H9 (cell line): ENCODE results near the gene RABL6. TPM values are rescaled to one million over a fixed set of nuclear protein-coding genes. Genes with fewer than 3 reads are reported as not detected.

Experiments used
- DNase-seq: peaks from one replicate; pipeline ENCODE4 v3.0.0-alpha.2; 2017
- H2AFZ ChIP-seq: one replicate; pipeline ENCODE4 v1.6.1; 2013; ENCODE audit warnings: mild to moderate bottlenecking, low read length, control low read depth, moderate library complexity
- H2AK5ac ChIP-seq: 2 replicates; pipeline ENCODE4 v1.6.1; 2013; ENCODE audit warnings: low read length, control low read depth, mixed read lengths; ENCODE audit not compliant: insufficient read length
- H2BK120ac ChIP-seq: one replicate; pipeline ENCODE4 v1.6.1; 2013; ENCODE audit warnings: low read depth, mild to moderate bottlenecking, low read length, control low read depth, inconsistent platforms; ENCODE audit not compliant: poor library complexity, severe bottlenecking
- H2BK12ac ChIP-seq: 2 replicates; pipeline ENCODE4 v1.6.1; 2013; ENCODE audit warnings: low read length, control low read depth, mixed read lengths, low read depth; ENCODE audit not compliant: insufficient read length
- H2BK15ac ChIP-seq: 2 replicates; pipeline ENCODE4 v1.6.1; 2013; ENCODE audit warnings: low read depth, low read length, control low read depth
- H2BK20ac ChIP-seq: one replicate; pipeline ENCODE4 v1.6.1; 2013; ENCODE audit warnings: low read depth, mild to moderate bottlenecking, low read length, control low read depth, inconsistent platforms; ENCODE audit not compliant: poor library complexity, severe bottlenecking
- H2BK5ac ChIP-seq: 2 replicates; pipeline ENCODE4 v1.6.1; 2013; ENCODE audit warnings: low read length, control low read depth, mixed read lengths; ENCODE audit not compliant: insufficient read length
- H3K14ac ChIP-seq: 2 replicates; pipeline ENCODE4 v1.6.1; 2013; ENCODE audit warnings: low read length, control low read depth; ENCODE audit not compliant: insufficient read depth
- H3K18ac ChIP-seq: 2 replicates; pipeline ENCODE4 v1.6.1; 2013; ENCODE audit warnings: low read depth, mild to moderate bottlenecking, mixed read lengths, low read length, control low read depth; ENCODE audit not compliant: insufficient read length
- H3K23ac ChIP-seq: 2 replicates; pipeline ENCODE4 v1.6.1; 2013; ENCODE audit warnings: low read length, control low read depth, mixed read lengths, low read depth; ENCODE audit not compliant: insufficient read length
- H3K23me2 ChIP-seq: 2 replicates; pipeline ENCODE4 v1.6.1; 2013; ENCODE audit warnings: low read depth, mild to moderate bottlenecking, mixed read lengths, low read length, control low read depth; ENCODE audit not compliant: insufficient read length, poor library complexity, severe bottlenecking
- H3K27ac ChIP-seq: 2 replicates; pipeline ENCODE4 v1.5.1; 2013; ENCODE audit warnings: low read length, control low read depth, mixed read lengths, low read depth; ENCODE audit not compliant: insufficient read length
- H3K27me3 ChIP-seq: 2 replicates; pipeline ENCODE4 v1.6.1; 2013; ENCODE audit warnings: low read length, control low read depth, inconsistent platforms; ENCODE audit not compliant: insufficient read depth
- H3K4ac ChIP-seq: 2 replicates; pipeline ENCODE4 v1.6.1; 2013; ENCODE audit warnings: low read depth, mild to moderate bottlenecking, control low read depth, inconsistent platforms, low read length, moderate library complexity
- H3K4me1 ChIP-seq: 2 replicates; pipeline ENCODE4 v1.6.1; 2013; ENCODE audit warnings: low read length, control low read depth, inconsistent platforms; ENCODE audit not compliant: insufficient read depth
- H3K4me2 ChIP-seq: 2 replicates; pipeline ENCODE4 v1.6.1; 2013; ENCODE audit warnings: low read length, control low read depth, mixed read lengths; ENCODE audit not compliant: insufficient read length, insufficient read depth
- H3K56ac ChIP-seq: 2 replicates; pipeline ENCODE4 v1.6.1; 2013; ENCODE audit warnings: low read depth, mild to moderate bottlenecking, mixed read lengths, low read length, control low read depth; ENCODE audit not compliant: insufficient read length
- H3K79me1 ChIP-seq: 2 replicates; pipeline ENCODE4 v1.6.1; 2013; ENCODE audit warnings: low read depth, mild to moderate bottlenecking, moderate library complexity, low read length, control low read depth, inconsistent platforms; ENCODE audit not compliant: insufficient read depth, poor library complexity, severe bottlenecking
- H3K79me2 ChIP-seq: 2 replicates; pipeline ENCODE4 v1.6.1; 2013; ENCODE audit warnings: low read length, control low read depth, inconsistent platforms; ENCODE audit not compliant: insufficient read depth
- H3K9ac ChIP-seq: 2 replicates; pipeline ENCODE4 v1.6.1; 2013; ENCODE audit warnings: low read length, control low read depth, mixed read lengths; ENCODE audit not compliant: insufficient read length; ENCODE audit errors: extremely low read depth
- H3K9me3 ChIP-seq: one replicate; pipeline ENCODE4 v1.6.1; 2013; ENCODE audit warnings: low read depth, low read length, inconsistent platforms; ENCODE audit not compliant: control insufficient read depth
- H3T11ph ChIP-seq: one replicate; pipeline ENCODE4 v1.6.1; 2013; ENCODE audit warnings: mild to moderate bottlenecking, low read length, control low read depth, inconsistent platforms
- H4K20me1 ChIP-seq: one replicate; pipeline ENCODE4 v1.6.1; 2013; ENCODE audit not compliant: control insufficient read depth, insufficient read length, insufficient read depth
- H4K5ac ChIP-seq: 2 replicates; pipeline ENCODE4 v1.6.1; 2013; ENCODE audit warnings: low read depth, mild to moderate bottlenecking, mixed read lengths, low read length, control low read depth; ENCODE audit not compliant: insufficient read length
- H4K8ac ChIP-seq: replicated peaks from 2 replicates; pipeline ENCODE4 v1.6.1; 2013; ENCODE audit warnings: low read length, control low read depth, mixed read lengths, low read depth; ENCODE audit not compliant: insufficient read length
- H4K91ac ChIP-seq: 2 replicates; pipeline ENCODE4 v1.6.1; 2013; ENCODE audit warnings: low read depth, mild to moderate bottlenecking, moderate library complexity, mixed read lengths, low read length, control low read depth; ENCODE audit not compliant: insufficient read length
- H3K27ac Mint-ChIP-seq, 3 experiments: 2 replicates in 2 of 3; 3 replicates in 1 of 3; pipeline ENCODE4 v1.8.0; 2020 to 2021; ENCODE audit warnings: mixed read lengths in 3 of 3, mild to moderate bottlenecking in 1 of 3, moderate library complexity in 1 of 3
- H3K27me3 Mint-ChIP-seq: 2 replicates; pipeline ENCODE4 v1.8.0; 2021; ENCODE audit warnings: low read depth, mild to moderate bottlenecking, moderate library complexity, mixed read lengths
- H3K36me3 Mint-ChIP-seq, 3 experiments: 2 replicates in 2 of 3; 3 replicates in 1 of 3; pipeline ENCODE4 v1.8.0; 2020 to 2021; ENCODE audit warnings: low read depth in 3 of 3, mixed read lengths in 3 of 3; ENCODE audit not compliant: insufficient read depth in 1 of 3
- H3K4me1 Mint-ChIP-seq, 2 experiments: 2 replicates each; pipeline ENCODE4 v1.8.0; 2020; ENCODE audit warnings: mixed read lengths in 2 of 2
- H3K4me3 Mint-ChIP-seq, 2 experiments: 2 replicates in 1 of 2; 3 replicates in 1 of 2; pipeline ENCODE4 v1.8.0; 2020 to 2021; ENCODE audit warnings: mild to moderate bottlenecking in 2 of 2, mixed read lengths in 2 of 2, moderate library complexity in 1 of 2
- H3K9me3 Mint-ChIP-seq, 2 experiments: 2 replicates in 1 of 2; 3 replicates in 1 of 2; pipeline ENCODE4 v1.8.0; 2020; ENCODE audit warnings: mild to moderate bottlenecking in 2 of 2, mixed read lengths in 2 of 2, moderate library complexity in 1 of 2
- CTCF ChIP-seq: fragments of 200-600 bp; sonication (generic); conservative IDR thresholded peaks from 3 replicates; pipeline ENCODE4 v1.8.0; 2021; ENCODE audit warnings: antibody characterized with exemption, mild to moderate bottlenecking
- WGBS: extraction: QIAGEN DNeasy Blood & Tissue Kit; methylation state at CpG from one replicate; pipeline ENCODE4 v1.1.7; 2013; ENCODE audit warnings: missing lambda C conversion rate, low lambda C conversion rate, mixed read lengths; ENCODE audit not compliant: insufficient read length; ENCODE audit errors: extremely low coverage; 5-methylcytosine and 5-hydroxymethylcytosine counted together
- total RNA-seq: library from RNA; stranded (reverse); gene quantifications from 2 replicates; pipeline ENCODE4 v1.2.1, GENCODE V29; 2021

RABL6 gene
- total RNA-seq, 1 experiment from 2014 or later = 108 TPM

- Mint-ChIP-seq H3K27me3 (no peaks in the 10 kb centered on the region; the same call in none of the 2 replicates), H3K36me3 (peaks cover 0 to 12% (median 7%) of the 10 kb centered on the region in 3 experiments; a peak in 2 of 7 replicates), H3K27ac (no peak overlapping the region; a peak in 1 of 7 replicates), H3K4me1 (no peaks in the 10 kb centered on the region), H3K4me3 (no peak overlapping the region), H3K9me3 (no peaks in the 10 kb centered on the region)
- no peak overlapping the region for H4K91ac ChIP-seq
- H3K23me2 ChIP-seq = no peaks in the 10 kb centered on the region
- no peak for TF ChIP-seq CTCF
- H4K8ac ChIP-seq = no peak overlapping the region
- WGBS = no CpG with 5 or more reads among the region's 26 CpGs
- no peak overlapping the region for H2BK12ac ChIP-seq
- no peak overlapping the region for H3K4me2 ChIP-seq
- H3K14ac ChIP-seq = no peak overlapping the region; the same call in 1 of the 2 replicates
- H3K4me1 ChIP-seq = no peaks in the 10 kb centered on the region
- H3K4ac ChIP-seq = no peak overlapping the region
- no peaks in the 10 kb centered on the region for H3K79me1 ChIP-seq
- H3K9me3 ChIP-seq = no peaks in the 10 kb centered on the region
- H3K23ac ChIP-seq = no peak overlapping the region
- H3K56ac ChIP-seq = no peak overlapping the region
- H3K27ac ChIP-seq = no peak overlapping the region
- H3K27me3 ChIP-seq = no peaks in the 10 kb centered on the region
- H4K20me1 ChIP-seq = no peaks in the 10 kb centered on the region
- no peak overlapping the region for H3T11ph ChIP-seq
- no peak overlapping the region for H2BK5ac ChIP-seq
- no peak overlapping the region for H2AFZ ChIP-seq
- H3K9ac ChIP-seq = no peak overlapping the region
- H4K5ac ChIP-seq = no peak overlapping the region
- H2AK5ac ChIP-seq = no peak overlapping the region
- no peak overlapping the region for H2BK20ac ChIP-seq
- H2BK15ac ChIP-seq = no peak overlapping the region
- H2BK120ac ChIP-seq = no peak overlapping the region
- no peak overlapping the region for H3K18ac ChIP-seq
- no peaks in the 10 kb centered on the region for H3K79me2 ChIP-seq
- no peak for DNase-seq
Observed at GRCh38 chr9:136855461-136856078, 47.8 kb downstream of the RABL6 start.
